HG02571 (cell line): ENCODE data around the gene RHOB.

Experiments used
- ATAC-seq: cut with Tn5 transposase; IDR thresholded peaks from one replicate; pipeline ENCODE4 v1.9.1; 2021; ENCODE audit warnings: mild to moderate bottlenecking, moderate library complexity; ENCODE audit not compliant: unreplicated experiment

Gene RHOB

DNA sequence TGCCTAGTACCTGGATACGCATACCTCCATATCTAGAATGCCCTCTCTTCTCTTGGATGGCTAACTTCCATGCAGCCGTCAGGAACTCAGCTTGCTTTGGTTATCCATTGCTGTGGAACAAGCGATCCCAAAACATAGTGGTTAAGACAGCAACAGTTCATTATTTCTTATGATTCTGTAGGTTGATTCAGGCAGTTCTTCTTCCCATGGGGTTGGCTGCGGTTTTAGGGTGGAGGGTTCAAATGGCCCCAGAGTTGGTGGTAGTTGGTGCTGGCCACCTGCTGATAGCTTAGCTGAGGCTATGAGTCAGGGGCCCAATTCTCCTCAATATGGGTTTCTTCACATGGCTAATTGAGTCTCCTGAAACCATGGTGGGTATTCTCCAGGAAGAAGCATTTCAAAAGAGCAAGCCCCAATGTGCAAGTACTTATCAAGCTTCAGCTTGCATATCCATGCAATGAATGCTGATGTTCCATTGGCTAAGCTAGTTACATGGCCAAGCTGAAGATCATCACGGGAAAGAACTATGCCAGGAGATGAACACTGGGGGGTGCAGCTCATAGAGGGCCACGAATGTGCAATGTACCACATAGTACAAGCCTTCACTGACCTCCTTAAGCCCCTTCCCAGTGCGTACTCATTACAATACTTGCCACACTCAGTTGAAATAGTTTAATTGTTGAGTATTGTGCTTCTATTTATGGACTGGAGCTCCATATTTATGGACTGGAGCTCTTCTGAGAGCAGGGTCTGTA, 10.0 kb upstream of the RHOB start:
- ATAC-seq = no peak

DNA sequence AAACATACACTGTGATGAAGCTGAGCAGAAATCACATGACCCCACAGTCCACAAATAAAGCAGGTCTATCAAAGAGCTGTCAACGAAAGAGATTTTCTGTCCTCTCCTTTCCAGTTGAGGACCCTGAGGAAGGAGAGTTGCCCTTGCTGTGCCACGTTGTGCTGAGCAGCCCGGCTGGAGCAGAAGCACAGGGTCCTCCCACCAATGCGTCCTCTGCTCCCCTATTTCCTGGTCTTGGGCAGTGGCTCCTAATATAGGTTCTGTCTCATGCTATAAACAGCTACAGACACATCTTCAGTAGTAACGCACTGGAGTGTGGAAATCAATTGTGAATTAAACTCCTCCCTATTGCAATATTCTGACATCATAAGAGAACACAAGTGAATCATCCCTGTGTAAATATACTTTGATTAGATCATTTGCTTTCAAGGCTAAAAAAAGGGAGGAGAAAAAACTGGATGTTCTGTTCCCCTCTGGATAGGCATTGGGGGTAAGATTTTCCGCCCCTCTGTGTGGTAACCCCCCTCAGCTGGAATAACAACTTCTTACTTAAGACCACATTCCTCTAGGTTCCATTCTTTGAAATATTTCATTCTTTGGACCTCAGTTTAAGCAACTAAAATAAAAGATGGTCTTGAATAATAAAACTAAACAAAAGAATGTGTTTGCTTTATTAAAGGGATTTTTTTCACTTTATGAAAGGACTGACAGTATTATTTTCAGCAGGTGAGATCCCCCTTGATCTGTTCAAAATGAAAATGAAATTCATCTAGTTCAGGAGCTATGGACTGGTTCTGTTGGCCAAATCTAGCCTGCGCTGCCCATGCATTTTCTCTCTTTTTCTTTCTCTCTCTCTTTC, 8.3 kb upstream of the RHOB start:
- ATAC-seq = no peak

GRCh38 chr2:20439193-20439475, 7.7 kb upstream of the RHOB start:
- ATAC-seq = no peak

DNA sequence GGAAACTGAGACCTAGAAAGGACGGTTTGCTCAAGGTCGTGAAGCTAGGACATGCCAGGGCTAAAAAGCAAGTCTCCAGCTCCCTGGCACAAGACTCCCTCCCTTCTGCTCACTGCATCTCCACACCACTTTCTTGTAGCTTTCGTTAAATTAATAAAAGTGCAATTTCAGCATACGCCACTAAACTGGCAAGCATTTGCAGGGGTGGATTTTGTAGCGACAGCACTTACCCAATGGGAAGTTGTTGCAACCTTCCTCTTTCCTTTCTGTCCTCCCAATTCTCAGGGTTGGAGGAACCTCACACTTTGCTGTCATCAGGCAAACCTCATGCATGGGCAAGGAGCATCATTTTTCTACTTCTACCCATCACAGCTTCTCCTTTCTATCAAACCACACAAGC, 7.4 kb upstream of the RHOB start:
- no peak for ATAC-seq

GRCh38 chr2:20440001-20440560, 6.8 kb upstream of the RHOB start:
- no peak for ATAC-seq

DNA sequence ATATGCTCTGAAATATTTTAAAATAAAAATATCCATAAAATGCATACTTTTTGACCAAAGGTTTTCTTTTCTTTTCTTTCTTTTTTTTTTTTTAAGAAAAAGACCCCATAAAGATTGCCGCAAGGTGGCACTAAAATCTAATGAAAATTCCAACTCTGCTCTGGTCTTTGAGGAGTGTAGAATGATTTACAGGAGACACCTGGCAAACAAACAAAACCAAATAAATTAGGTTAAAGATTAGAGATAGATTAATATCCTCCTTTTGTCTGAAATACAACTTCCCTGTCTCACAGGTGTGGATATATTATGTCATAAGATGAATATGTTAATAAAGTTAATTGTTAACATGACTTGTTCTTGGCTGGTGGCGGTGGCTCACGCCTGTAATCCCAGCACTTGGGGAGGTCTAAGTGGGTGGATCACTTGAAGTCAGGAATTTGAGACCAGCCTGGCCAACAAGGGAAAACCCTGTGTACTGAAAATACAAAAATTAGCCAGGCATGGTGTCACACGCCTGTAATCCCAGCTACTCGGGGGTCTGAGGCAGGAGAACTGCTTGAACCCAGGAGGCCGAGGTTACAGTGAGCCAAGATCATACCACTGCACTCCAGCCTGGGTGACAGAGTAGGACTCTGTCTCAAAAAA, 3.5 kb upstream of the RHOB start:
- ATAC-seq = no peak

DNA sequence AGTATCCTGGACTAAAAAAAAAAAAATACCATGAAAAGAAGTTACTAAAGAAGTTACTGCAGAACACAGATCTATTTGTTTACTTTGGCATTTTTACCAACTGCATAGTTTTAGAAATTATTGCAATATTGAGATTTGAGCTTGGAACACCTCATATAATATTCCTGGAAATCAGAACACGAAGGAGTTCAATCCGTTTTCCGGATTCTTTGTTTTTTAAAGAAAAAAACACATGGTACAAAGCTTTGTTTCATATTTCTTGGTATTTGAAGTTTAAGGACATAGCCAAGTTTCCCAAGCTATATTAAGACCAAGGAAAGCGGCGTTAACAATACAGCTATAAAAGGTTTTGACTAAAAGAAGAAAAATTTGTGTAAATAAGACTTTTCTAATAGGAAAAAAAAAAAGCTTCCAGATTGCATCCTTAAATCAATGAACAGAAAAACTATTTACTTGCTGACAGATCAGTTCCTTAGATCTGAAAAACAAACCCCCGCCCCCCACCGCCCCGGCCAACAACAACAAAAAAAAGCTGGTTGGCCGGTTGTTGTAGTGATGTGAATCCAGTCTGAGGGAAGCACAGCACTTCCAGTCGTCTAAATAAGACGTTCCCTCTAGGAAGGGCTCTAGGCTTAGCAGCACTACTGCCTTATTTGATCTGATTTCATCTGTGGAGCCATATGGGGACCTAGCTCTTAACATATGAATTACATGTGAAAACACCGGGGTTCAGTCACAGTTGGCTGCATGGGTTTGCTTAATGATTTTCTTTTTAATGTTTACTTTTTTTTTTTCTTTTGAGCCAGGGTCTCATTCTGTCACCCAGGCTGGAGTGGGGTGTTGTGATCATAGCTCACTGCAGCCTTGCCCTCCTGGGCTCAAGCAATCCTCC, 2.5 kb upstream of the RHOB start:
- ATAC-seq = no peak

- ATAC-seq = no peak
Observed at GRCh38 chr2:20444993-20445910, 1.6 kb upstream of the RHOB start.

DNA sequence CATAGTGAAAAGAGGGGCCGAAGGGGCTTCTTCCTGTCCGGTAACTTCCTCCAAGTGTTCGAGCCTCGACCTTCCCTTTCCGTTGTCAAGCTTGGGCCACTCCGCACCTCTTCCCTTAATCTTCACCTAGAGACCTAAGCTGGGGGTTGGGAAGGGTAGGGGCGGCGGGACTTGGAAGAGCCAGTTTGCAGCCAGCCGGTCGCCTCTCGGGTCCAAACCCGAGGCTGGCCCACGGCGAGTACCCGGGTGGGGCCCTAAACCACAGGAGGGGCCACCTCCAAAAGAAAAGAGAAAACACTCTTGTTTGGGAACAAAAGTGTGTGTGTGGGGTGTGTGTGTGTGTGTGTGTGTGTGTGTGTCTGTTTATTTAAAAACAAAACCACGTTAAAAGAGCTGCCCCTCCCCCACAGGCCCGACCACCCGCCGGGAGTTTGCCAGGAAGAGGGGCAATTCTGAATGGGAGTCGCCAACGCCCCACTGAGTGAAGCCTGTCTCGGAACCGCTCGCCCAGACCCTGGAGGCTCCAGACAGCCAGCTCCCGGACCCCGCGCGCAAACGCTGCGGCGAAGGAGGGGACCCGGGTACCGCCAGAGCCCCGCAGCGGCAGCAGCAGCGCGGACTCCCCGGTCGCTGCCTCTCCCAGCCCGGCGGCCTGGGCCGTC, 488 bp upstream of the RHOB start:
- no peak for ATAC-seq

DNA sequence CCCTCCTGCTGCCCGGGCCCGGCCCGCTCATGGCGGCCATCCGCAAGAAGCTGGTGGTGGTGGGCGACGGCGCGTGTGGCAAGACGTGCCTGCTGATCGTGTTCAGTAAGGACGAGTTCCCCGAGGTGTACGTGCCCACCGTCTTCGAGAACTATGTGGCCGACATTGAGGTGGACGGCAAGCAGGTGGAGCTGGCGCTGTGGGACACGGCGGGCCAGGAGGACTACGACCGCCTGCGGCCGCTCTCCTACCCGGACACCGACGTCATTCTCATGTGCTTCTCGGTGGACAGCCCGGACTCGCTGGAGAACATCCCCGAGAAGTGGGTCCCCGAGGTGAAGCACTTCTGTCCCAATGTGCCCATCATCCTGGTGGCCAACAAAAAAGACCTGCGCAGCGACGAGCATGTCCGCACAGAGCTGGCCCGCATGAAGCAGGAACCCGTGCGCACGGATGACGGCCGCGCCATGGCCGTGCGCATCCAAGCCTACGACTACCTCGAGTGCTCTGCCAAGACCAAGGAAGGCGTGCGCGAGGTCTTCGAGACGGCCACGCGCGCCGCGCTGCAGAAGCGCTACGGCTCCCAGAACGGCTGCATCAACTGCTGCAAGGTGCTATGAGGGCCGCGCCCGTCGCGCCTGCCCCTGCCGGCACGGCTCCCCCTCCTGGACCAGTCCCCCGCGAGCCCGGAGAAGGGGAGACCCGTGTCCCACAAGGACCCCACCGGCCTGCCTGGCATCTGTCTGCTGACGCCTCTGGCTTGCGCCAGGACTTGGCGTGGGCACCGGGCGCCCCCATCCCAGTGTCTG, 767 bp downstream of the RHOB start:
- peak; percentile 6 for ATAC-seq

- no peak for ATAC-seq
Observed at GRCh38 chr2:20448246-20448976, 1.5 kb downstream of the RHOB start.

DNA sequence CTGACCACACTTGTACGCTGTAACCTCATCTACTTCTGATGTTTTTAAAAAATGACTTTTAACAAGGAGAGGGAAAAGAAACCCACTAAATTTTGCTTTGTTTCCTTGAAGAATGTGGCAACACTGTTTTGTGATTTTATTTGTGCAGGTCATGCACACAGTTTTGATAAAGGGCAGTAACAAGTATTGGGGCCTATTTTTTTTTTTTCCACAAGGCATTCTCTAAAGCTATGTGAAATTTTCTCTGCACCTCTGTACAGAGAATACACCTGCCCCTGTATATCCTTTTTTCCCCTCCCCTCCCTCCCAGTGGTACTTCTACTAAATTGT, 2.1 kb downstream of the RHOB start:
- ATAC-seq = no peak

DNA sequence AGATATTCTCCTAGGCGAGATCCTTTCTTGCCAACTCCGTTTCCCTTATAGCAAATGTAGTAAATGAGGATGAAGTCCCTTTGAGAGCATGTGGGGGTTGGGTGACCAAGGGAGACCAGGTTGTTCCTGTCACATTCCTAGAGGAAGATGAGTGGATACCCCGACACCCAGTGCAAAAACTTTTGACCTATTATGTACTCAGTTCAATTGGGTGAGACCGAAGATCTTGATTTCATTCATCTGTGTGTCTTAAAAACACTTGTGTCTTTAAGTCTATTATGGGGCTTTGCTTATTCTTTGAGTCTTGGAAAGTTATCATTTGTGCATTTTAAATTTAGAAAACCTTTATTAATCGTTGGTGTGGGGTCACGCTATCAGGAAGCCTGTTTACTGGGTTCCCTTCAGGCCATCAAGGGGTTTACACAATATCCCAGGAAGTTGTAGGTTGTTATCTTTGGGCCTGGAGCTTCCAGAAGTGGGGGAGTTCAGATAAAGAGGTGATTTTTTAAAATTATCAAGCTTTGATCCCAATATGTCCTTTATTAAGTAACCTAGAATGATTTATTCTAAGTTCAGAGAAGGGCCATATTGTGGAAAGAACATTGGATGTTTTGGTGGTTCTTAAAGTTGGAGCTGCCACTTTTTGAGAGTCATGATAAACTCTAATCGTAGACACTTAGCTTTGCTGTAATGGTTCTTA, 2.8 kb downstream of the RHOB start:
- ATAC-seq = no peak

GRCh38 chr2:20450201-20450999, 3.5 kb downstream of the RHOB start:
- no peak for ATAC-seq

DNA sequence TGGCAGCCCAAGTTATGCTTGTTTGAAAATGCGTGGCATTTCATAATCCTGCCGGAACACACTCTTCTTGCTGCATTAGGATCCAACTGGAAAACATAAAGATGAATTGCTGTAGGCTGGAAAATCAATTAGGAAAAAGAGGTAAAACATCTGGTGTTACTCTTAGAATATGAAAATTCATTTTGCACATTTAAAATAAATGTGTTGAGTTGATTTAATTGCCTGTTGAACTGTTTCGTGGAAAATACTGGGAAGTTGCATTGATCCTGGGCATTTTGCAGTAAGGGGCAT, 4.1 kb downstream of the RHOB start:
- no peak for ATAC-seq

GRCh38 chr2:20451341-20451740, 4.5 kb downstream of the RHOB start:
- no peak for ATAC-seq
